ENCODE data around the gene PITX1. TPM values are rescaled to one million over a fixed set of nuclear protein-coding genes. Genes with fewer than 3 reads are reported as not detected.

PITX1 gene
- total RNA-seq, 1 experiment from 2014 or later = 4.6 TPM

GRCh38 chr5:135032999-135033861, 798 bp downstream of the PITX1 start:
- in situ Hi-C loops (cut with HindIII; ENCODE audit: low pct_unique_long_range_greater_than_20kb, low sequenced_read_pairs) = no loop called here
- peak; percentile 29 for DNase-seq (ENCODE audit: low read depth)

GRCh38 chr5:135032695-135032998, 1.4 kb downstream of the PITX1 start:
- in situ Hi-C loops (cut with HindIII; ENCODE audit: low pct_unique_long_range_greater_than_20kb, low sequenced_read_pairs) = no loop called here
- no peak for DNase-seq (ENCODE audit: low read depth)

GRCh38 chr5:135031813-135032694, 2.0 kb downstream of the PITX1 start:
- in situ Hi-C loops (cut with HindIII; ENCODE audit: low pct_unique_long_range_greater_than_20kb, low sequenced_read_pairs) = no loop called here
- no peak for DNase-seq (ENCODE audit: low read depth)

- in situ Hi-C loops (cut with HindIII; ENCODE audit: low pct_unique_long_range_greater_than_20kb, low sequenced_read_pairs) = no loop called here
- DNase-seq (ENCODE audit: low read depth) = no peak
Observed at GRCh38 chr5:135030956-135031812, 2.8 kb downstream of the PITX1 start.

GRCh38 chr5:135030123-135030955, 3.7 kb downstream of the PITX1 start:
- DNase-seq (ENCODE audit: low read depth) = no peak
- in situ Hi-C loops (cut with HindIII; ENCODE audit: low pct_unique_long_range_greater_than_20kb, low sequenced_read_pairs) = no loop called here

GRCh38 chr5:135029477-135030122, 4.4 kb downstream of the PITX1 start:
- in situ Hi-C loops (cut with HindIII; ENCODE audit: low pct_unique_long_range_greater_than_20kb, low sequenced_read_pairs) = no loop called here
- no peak for DNase-seq (ENCODE audit: low read depth)

- in situ Hi-C loops (cut with HindIII; ENCODE audit: low pct_unique_long_range_greater_than_20kb, low sequenced_read_pairs) = no loop called here
Observed at GRCh38 chr5:135028791-135029476, 5.1 kb downstream of the PITX1 start.

GRCh38 chr5:135027697-135028615, 6.1 kb downstream of the PITX1 start:
- in situ Hi-C loops (cut with HindIII; ENCODE audit: low pct_unique_long_range_greater_than_20kb, low sequenced_read_pairs) = no loop called here
- DNase-seq (ENCODE audit: low read depth) = no peak

More at GRCh38 chr5:135028791-135029476, 5.1 kb downstream of the PITX1 start:
- no peak for DNase-seq (ENCODE audit: low read depth)

- DNase-seq (ENCODE audit: low read depth) = no peak
- in situ Hi-C loops (cut with HindIII; ENCODE audit: low pct_unique_long_range_greater_than_20kb, low sequenced_read_pairs) = no loop called here
Observed at GRCh38 chr5:135027266-135027696, 6.7 kb downstream of the PITX1 start.

- no peak for DNase-seq (ENCODE audit: low read depth)
- in situ Hi-C loops (cut with HindIII; ENCODE audit: low pct_unique_long_range_greater_than_20kb, low sequenced_read_pairs) = no loop called here
Observed at GRCh38 chr5:135026645-135027265, 7.3 kb downstream of the PITX1 start.

- no peak for DNase-seq (ENCODE audit: low read depth)
- in situ Hi-C loops (cut with HindIII; ENCODE audit: low pct_unique_long_range_greater_than_20kb, low sequenced_read_pairs) = no loop called here
Observed at GRCh38 chr5:135025730-135026644, 8.0 kb downstream of the PITX1 start.

GRCh38 chr5:135024956-135025729, 8.9 kb downstream of the PITX1 start:
- in situ Hi-C loops (cut with HindIII; ENCODE audit: low pct_unique_long_range_greater_than_20kb, low sequenced_read_pairs) = no loop called here
- peak; percentile 25 for DNase-seq (ENCODE audit: low read depth)

- in situ Hi-C loops (cut with HindIII; ENCODE audit: low pct_unique_long_range_greater_than_20kb, low sequenced_read_pairs) = no loop called here
- no peak for DNase-seq (ENCODE audit: low read depth)
Observed at GRCh38 chr5:135020111-135020895, 13.7 kb downstream of the PITX1 start.

Measured in Caki2 (cell line).